HepG2 (cell line): ENCODE results near the gene STARD10. TPM values are rescaled to one million over a fixed set of nuclear protein-coding genes. Genes with fewer than 3 reads are reported as not detected.

Experiments
- CAMTA2 ChIP-seq: sonication (generic); formaldehyde crosslinking; IDR thresholded peaks from 2 replicates; pipeline ENCODE4 v1.4.0; 2020; ENCODE audit warnings: mild to moderate bottlenecking, missing genetic modification reagents, borderline replicate concordance
- CENPT ChIP-seq: sonication (generic); formaldehyde crosslinking; IDR thresholded peaks from 2 replicates; pipeline ENCODE4 v1.8.0; 2022; ENCODE audit warnings: low read depth, mild to moderate bottlenecking, moderate library complexity, missing genetic modification reagents
- IKZF4 ChIP-seq: sonication (generic); formaldehyde crosslinking; IDR thresholded peaks from 2 replicates; pipeline ENCODE4 v1.5.1; 2020; ENCODE audit warnings: borderline replicate concordance, mild to moderate bottlenecking, low read depth, missing genetic modification reagents; ENCODE audit errors: not compliant biosample characterization
- LRRFIP1 ChIP-seq: sonication (generic); formaldehyde crosslinking; conservative IDR thresholded peaks from 2 replicates; pipeline ENCODE4 v1.4.0; 2020; ENCODE audit warnings: missing genetic modification reagents
- MXD3 ChIP-seq: IDR thresholded peaks from 2 replicates; pipeline ENCODE4 v1.6.1; 2016; ENCODE audit warnings: mild to moderate bottlenecking, missing biosample characterization, missing genetic modification reagents
- ONECUT2 ChIP-seq: sonication (generic); formaldehyde crosslinking; IDR thresholded peaks from 2 replicates; pipeline ENCODE4 v1.4.0; 2020; ENCODE audit warnings: missing genetic modification reagents
- POLR2AphosphoS2 ChIP-seq: IDR thresholded peaks from 2 replicates; pipeline ENCODE4 v1.6.1; 2011; ENCODE audit warnings: low read depth, low read length, improper control_type of control experiment
- RFX1 ChIP-seq: fragments of 450-650 bp; IDR thresholded peaks from 2 replicates; pipeline ENCODE4 v1.6.1; 2017
- SIN3A ChIP-seq: IDR thresholded peaks from 2 replicates; pipeline ENCODE4 v1.6.1; 2011; ENCODE audit warnings: low read depth, mild to moderate bottlenecking, control low read depth, low read length, borderline replicate concordance
- ZBTB40 ChIP-seq, 2 experiments: fragments of 450-650 bp in 1 of 2; sonication (generic) in 1 of 2; formaldehyde crosslinking in 1 of 2; IDR thresholded peaks; 2 replicates each; pipeline versions ENCODE4 v1.6.1 to v1.8.0; 2016 to 2022; ENCODE audit warnings: antibody characterized with exemption in 1 of 2, mild to moderate bottlenecking in 1 of 2, missing genetic modification reagents in 1 of 2
- ZNF280D ChIP-seq: sonication (generic); formaldehyde crosslinking; IDR thresholded peaks from 2 replicates; pipeline ENCODE4 v1.5.1; 2020; ENCODE audit warnings: mild to moderate bottlenecking, missing genetic modification reagents
- ZNF567 ChIP-seq: sonication (generic); formaldehyde crosslinking; IDR thresholded peaks from 2 replicates; pipeline ENCODE4 v1.8.1; 2023; ENCODE audit warnings: mild to moderate bottlenecking, missing genetic modification reagents, borderline replicate concordance
- ZNF777 ChIP-seq: sonication (generic); formaldehyde crosslinking; IDR thresholded peaks from 2 replicates; pipeline ENCODE4 v1.4.0; 2020; ENCODE audit warnings: missing genetic modification reagents
- polyA plus RNA-seq, 8 experiments: library from polyadenylated mRNA; depleted of rRNA in 3 of 8; stranded (reverse) in 7 of 8; unstranded in 1 of 8; fragments of >200 nt; fragmentation: Illumina TruSeq in 4 of 8; extraction: Trizol in 4 of 8; gene quantifications; 2 replicates each; pipeline versions ENCODE4 v1.2.1 to v1.2.3, GENCODE V29; 2011 to 2016; ENCODE audit warnings: low read depth in 4 of 8, missing spikeins in 1 of 8, mixed read lengths in 1 of 8; ENCODE audit not compliant: insufficient read depth in 1 of 8
- total RNA-seq, 5 experiments: library from RNA; depleted of rRNA; stranded (reverse); fragments of >200 nt; fragmentation: Illumina TruSeq; extraction: Trizol; gene quantifications; 2 replicates each; pipeline ENCODE4 v1.2.3, GENCODE V29; 2016; ENCODE audit warnings: low read depth in 1 of 5

STARD10 gene
- total and polyA plus RNA-seq, 2 of the 13 experiments (the other 11 are each of a cell fraction or from before 2014, with no cell fraction given), result 260 to 341 TPM

- no peak for TF ChIP-seq ZBTB40 (IDR thresholded peaks at IDR 0.05)
- TF ChIP-seq ZBTB40 (CRISPR knock-in tag; IDR thresholded peaks at IDR 0.05), result peak; percentile 79; the same call in 1 of the 2 replicates
- peak; percentile 49; the same call in 1 of the 2 replicates for TF ChIP-seq ZNF777 (CRISPR knock-in tag)
- TF ChIP-seq ONECUT2, result 0 out of 2 replicates have a peak, but pooled peaks have one; percentile 19
- TF ChIP-seq LRRFIP1 (CRISPR knock-in tag), result no peak
- no peak for TF ChIP-seq RFX1
- no peak for TF ChIP-seq CENPT (CRISPR knock-in tag)
- 0 out of 2 replicates have a peak, but pooled peaks have one; percentile 46 for TF ChIP-seq ZNF567
- TF ChIP-seq SIN3A, result peak; percentile 79; the same call in 1 of the 2 replicates
- TF ChIP-seq IKZF4, result no peak
- no peak for TF ChIP-seq CAMTA2 (CRISPR knock-in tag)
- TF ChIP-seq MXD3 (CRISPR knock-in tag), result peak; percentile 65; the same call in 1 of the 2 replicates
- no peak for TF ChIP-seq POLR2AphosphoS2
- no peak for TF ChIP-seq ZNF280D (CRISPR knock-in tag)
Observed at GRCh38 chr11:72813740-72814285, 20.0 kb upstream of the STARD10 start (continued).
